ENCODE measurements around the gene FNBP1L.
"Not testable (repeated sequence)": the region's sequence is repeated elsewhere in the genome, so short reads cannot be mapped to it uniquely, and the experiment has no call there.

Gene FNBP1L

DNA sequence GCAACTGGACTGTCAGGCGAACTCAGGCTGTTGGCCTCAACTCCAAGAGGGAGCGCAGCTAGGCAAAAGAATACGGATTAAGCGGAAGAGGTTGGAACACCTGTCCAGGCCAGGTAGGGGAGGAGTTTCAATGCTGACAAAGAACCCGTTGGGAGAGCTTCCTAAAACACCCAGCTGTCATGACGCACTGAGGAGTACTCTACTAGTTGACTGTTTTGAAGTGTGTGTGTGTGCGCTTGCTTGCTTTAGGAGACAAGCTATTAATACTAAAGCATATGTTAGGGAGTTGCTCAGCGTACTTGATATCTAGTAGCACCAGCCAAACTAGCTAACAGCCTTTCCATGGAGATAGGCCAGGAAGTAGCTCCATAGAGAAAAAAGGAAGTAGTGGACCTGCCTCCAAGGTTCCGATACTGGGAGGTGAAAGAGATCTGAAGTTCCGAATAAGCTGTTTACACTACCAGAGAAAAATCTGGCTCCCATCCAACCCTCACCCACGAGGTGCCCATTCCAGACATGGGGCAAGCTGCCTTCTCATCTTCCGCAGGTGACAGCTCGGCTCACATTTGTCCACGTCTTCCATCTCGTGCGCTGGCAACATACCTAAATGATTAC, 974 bp upstream of the FNBP1L start:
- no peak for DNase-seq

DNA sequence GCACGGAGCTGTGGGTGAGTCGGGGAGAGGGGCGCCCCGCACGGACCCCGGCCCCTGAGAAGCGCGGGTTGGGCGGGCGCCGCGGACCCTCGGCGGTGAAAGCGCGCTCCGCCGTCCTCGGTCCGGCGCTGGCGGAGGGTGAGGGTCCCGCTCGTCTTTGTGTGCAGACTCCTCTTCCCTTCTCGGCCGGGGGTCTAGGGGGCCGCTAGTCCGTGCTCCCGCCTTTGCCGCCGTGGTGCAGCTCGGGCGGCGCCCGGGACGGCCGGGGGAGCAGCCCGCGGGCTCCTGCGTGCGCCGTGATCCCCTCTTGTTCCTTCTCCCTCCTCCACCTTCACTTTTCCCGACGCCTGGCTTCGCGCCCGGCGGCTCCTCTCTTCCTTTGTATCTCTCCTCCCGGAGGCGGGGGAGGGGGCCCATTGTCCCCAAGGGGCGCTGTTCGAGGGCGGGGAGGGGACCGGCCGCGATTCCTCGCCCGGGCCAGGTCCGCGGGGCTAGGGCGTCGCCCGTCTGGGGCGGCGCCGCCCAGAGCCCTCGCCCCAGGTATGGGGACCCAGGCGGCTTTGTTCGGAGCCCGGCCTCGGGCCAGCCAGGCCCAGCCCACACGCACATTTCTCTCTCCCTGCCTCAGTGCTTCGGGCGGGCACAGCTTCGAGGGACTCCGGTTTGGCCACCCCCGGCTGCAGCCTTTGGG, 519 bp downstream of the FNBP1L start:
- peak; percentile 10 for DNase-seq

DNA sequence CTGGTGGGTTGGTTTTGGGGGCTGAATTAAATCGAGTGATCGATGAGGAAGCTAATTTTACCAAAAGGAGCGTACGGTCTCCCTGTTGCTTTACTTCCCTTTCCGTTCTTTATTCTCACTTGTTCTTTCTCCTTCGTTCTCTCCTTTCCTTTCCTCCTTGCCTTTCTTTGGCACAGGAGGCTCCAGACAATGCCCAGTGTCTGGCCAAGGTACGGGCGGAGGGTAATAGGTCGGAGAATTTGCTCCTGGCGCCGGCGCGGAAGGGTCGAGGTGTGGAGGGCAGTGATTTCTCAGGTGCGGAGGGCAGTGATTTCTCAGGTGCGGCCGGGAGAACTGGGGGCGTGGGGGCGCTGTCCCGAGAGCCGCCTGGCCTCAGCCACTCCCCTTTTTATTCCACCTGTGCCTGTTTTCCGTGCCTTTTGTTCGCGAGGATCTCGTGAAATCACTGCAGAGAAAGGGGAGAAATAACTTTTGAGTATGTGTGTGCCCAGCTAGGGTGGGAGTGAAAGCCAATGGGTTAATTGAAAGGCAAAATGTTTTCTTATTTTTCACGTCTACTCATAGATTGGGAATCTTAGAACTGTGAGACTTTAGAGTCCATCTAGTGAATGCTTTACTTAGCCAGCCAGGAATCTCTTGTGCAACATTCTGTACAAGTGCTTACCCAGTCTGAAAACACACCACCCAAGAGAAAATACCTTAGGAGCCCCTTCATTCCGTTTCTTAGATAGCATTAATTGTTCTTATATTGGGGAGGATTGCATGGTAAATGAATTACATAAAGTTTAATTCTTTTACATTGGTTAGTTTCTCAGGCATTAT, 1.3 kb downstream of the FNBP1L start:
- DNase-seq = no peak

DNA sequence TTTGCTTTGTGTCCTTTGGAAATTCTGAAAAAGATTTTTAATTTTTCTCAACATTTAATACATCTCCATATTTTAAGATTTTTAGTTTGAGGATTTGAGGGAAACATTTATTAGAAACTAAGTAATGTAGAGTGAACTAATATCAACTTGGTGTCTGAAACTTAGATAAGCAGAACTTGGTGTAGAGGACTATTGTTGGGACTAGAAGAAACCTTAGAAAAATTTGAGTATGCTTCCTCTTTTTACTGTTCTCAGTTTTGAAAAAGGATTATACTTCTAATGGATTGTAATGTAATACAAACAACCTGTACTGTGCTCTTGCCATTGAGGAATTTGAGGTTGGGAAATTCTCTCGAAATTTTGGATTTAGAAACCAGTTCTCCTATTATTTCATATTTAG, 2.4 kb downstream of the FNBP1L start:
- DNase-seq = no peak

DNA sequence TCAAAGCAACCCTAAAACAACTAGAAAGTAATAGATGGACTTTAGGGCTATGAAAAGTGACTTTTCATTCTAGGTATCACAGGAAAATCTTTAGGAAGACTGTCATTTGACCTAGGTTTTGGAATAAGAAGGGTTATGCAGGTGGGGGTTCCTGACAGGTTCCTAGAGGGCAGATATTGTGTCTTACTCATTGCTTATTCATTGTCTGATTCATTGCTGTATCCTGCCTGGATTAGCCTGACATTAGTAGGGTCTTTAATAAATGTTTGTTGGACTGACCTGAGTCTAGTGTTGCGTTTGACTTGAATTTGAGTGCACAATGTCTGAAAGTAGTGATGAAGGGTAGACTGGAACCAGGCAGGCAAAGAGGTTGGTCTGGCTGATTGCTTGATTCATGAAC, 6.0 kb downstream of the FNBP1L start:
- DNase-seq = no peak

DNA sequence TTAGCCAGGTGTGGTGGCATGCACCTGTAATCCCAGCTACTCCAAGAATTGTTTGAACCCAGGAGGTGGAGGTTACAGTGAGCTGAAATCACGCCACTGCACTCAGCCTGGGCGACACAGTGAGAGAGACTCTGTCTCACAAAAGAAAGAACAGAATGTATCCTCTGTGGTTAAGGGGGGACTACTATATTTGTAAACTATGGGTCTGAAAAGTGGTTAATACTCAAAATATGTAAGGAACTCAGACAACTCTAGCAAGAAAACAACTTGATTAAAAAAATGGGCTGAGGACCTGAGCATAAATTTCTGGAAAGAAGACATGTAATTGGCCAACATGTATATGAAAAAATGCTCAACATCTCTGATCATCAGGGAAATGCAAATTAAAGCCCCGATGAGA, 11.2 kb downstream of the FNBP1L start:
- no peak for DNase-seq

DNA sequence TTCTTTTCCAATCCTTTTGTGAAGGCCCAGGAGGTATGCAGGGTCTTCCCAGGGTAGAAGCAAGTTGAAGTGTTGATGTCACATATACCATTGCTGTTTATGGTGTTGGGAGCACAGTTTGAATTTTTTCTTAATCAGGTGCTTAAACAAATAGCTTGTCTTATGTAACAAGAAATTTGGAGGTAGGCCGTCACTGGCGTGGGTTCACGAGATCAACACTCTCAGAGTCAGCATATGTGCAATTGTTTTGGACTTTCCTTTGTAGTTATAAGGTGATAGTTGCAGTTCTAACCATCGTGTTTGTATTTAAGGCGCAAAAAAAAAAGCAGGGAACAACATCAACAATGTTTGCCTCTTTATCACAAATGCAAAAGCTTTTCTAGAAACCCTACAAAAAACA, 13.3 kb downstream of the FNBP1L start:
- DNase-seq = no peak

DNA sequence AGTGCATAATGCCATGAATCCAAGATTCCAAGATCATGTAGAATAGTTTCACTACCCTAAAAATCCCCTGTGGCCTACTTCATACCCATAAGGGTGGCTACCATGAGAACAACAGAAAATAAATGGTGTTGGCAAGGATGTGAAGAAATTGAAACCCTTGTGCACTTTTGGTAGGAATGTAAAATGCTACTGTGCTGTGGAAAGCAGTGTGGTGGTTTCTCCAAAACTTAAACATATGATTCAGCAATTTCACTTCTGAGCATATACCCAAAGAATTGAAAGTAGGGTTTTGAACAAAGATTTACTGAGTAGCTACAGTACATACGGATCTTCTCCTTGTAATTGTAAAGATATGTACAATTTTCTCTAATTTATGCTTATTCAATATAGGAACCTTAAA, 16.0 kb downstream of the FNBP1L start:
- no peak for DNase-seq

DNA sequence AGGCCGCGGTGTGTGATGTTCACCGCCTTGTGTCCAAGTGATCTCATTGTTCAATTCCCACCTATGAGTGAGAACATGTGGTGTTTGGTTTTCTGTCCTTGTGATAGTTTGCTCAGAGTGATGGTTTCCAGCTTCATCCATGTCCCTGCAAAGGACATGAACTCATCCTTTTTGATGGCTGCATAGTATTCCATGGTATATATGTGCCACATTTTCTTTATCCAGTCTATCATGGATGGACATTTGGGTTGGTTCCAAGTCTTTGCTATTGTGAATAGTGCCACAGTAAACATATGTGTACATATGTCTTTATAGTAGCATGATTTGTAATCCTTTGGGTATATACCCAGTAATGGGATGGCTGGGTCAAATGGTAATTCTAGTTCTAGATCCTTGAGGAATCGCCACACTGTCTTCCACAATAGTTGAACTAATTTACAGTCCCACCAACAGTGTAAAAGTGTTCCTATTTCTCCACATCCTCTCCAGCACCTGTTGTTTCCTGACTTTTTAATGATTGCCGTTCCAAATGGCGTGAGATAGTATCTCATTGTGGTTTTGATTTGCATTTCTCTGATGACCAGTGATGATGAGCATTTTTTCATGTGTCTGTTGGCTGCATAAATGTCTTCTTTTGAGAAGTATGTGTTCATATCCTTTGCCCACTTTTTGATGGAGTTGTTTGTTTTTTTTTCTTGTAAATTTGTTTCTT, 17.6 kb downstream of the FNBP1L start:
- DNase-seq = not testable (repeated sequence)

DNA sequence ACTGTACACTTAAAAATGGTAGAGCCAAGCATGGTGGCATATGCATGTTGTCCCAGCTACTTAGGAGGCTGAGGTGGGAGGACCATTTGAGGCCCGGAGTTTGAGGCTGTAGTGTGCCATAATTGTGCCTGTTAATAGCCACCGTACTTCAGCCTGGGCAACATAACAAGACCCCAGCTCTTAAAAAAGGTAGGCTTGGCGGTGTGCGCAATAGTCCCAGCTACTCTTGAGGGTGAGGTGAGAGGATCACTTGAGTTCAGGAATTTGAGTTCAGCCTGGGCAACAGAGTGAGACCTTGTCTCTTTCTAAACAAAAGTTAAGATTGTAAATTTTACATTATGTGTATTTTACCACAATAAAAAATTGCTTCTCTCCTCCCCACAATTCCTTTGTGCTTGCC, 19.7 kb downstream of the FNBP1L start:
- no peak for DNase-seq

DNA sequence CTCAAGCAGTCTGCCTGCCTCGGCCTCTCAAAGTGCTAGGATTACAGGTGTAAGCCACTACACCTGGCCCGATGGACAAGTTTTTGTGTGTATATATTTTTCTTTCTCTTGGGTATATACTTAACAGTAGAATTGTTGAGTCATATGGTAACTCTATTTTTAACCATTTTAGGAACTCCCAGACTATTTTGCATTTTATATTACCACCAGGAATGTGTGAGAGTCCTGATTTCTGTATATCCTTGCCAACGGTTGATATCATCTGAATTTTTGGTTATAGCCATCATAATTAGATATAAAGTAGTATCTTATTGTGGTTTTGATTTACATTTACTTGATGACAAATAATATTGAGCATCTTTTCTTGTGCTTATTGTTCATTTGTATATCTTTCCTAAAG, 20.7 kb downstream of the FNBP1L start:
- no peak for DNase-seq

DNA sequence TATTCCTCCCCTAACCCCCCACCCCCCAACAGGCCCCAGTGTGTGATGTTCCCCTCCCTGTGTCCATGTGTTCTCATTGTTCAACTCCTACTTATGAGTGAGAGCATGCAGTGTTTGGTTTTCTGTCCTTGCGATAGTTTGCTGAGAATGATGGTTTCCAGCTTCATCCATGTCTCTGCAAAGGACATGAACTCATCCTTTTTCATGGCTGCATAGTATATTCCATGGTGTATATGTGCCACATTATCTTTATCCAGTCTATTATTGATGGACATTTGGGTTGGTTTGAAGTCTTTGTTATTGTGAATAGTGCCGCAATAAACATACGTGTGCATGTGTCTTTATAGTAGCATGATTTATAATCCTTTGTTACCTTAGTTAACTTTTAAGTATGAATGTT, 21.3 kb downstream of the FNBP1L start:
- not testable (repeated sequence) for DNase-seq

DNA sequence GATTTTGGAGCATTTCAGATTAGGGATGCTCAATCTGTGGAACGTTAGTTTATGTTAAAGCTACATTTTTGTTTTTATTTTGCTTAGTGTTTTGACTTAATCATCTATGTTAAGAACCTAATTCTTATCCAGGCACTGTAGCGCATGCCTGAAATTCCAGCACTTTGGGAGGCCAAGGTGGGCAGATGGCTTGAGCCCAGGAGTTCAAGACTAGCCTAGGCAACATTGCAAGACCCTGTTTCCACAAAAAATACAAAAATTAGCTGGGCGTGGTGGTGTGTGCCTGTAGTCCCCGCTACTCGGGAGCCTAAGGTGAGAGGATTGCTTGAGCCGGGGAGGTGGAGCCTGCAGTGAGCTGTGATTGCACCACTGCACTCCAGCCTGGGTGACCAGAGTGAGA, 23.4 kb downstream of the FNBP1L start:
- DNase-seq = no peak

DNA sequence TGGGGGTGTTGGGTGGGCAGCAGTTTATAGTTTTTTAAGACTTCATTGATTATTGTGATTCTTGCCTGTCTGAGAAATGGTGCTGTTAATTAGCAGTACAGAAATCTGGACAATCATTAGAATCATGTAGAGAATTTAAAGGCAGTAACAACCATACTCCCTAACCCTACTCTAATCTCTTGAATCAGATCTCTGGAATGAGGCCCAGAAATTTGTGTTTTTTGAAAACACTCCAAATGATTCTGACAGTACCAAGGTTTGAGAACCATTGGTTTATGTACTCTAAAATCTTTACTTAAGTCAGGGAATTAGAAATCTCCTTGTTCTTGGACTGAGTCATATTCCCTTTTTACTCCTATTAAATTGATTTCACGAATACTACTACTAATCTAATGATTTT, 24.0 kb downstream of the FNBP1L start:
- no peak for DNase-seq

DNA sequence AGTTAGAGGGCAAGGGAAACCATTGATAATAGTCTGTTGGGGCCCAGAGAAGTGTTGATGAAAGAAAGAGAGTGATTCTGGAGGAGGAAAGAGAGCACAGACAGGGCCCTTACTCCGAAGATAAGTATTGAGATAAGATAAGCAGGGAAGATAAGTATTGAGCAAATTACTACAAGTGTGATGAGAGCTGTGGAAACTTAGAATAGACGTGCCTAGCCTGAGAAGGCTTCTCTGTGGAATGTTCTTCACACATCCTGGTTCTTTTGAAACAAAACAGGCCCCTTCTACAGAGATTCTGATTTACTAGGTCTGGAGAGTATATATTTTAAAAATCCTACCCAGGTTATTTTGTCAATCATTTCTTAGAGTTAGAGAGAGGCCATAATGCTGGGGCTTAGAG, 26.4 kb downstream of the FNBP1L start:
- no peak for DNase-seq

DNA sequence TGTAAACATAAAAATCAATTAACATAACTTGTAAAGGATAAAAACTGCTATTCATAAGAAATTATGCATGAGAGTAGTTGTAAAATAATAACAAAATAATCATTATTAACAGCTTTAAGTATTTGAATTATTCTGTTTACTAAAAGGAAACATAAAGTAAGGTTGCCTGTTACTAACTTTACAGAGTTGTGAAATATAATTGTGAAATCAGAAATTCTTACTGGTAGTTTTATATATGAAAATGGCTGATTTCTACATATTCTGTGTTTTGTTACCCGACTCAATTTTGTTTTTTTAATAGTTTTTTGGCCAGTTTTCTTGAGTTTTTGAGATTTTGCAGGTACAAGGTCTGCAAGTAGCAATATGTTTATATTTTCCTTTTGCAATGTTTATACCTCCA, 27.8 kb downstream of the FNBP1L start:
- no peak for DNase-seq

DNA sequence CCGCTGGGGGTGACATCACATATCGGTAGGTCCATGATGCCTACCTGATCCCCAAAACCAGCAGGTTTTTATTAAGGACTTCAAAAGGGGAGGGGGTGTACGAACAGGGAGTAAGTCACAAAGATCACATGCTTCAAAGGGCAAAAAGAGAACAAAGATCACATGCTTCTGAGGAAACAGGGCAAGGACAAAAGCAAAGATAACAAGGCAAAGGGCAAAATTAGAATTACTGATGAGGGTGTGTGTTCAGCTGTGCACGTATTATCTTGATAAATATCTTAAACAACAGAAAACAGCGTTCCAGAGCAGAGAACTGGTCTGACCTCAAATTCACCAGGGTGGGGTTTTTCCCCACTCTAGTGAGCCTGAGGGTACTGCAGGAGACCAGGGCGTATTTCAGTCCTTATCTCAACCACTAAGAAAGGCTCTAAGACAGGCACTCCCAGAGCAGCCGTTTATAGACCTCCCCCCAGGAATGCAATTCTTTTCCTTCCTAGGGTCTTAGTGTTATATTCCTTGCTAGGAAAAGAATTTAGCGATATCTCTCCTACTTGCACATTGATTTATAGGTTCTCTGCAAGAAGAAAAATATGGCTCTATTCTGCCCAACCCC, 31.3 kb downstream of the FNBP1L start:
- not testable (repeated sequence) for DNase-seq

DNA sequence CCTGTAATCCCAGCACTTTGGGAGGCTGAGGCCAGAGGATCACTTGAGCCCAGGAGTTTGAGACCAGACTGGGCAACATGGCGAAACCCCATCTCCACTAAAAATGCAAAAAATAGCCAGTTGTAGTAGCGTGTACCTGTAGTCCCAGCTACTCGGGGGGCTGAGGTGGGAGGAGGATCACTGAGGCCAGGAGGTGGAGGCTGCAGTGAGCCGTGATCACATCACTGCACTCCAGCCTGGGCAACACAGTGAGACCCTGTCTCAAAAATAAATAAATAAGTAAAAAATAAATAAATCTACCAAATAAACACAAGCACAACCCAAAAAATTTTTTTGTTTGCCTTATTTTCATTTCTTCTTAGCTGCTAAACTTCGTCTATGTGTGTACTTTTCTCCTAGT, 34.0 kb downstream of the FNBP1L start:
- not testable (repeated sequence) for DNase-seq

DNA sequence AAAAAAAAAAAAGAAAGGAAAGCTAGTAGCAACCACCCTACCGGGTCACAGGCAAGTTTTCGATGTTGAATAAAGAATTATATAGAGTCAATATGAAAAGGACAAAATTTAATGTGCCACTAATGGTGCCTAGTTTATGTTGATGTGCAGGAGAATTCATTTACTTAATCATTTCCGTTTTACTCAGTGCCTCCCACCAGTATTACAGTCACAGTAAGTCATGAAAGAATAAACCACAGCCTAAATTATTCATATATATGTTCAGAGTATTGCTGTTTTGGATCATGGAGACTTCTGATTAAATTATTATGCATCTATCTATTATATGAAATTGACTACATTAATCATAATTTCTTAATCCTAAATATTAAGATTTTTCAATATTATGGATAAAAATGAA, 35.3 kb downstream of the FNBP1L start:
- no peak for DNase-seq

DNA sequence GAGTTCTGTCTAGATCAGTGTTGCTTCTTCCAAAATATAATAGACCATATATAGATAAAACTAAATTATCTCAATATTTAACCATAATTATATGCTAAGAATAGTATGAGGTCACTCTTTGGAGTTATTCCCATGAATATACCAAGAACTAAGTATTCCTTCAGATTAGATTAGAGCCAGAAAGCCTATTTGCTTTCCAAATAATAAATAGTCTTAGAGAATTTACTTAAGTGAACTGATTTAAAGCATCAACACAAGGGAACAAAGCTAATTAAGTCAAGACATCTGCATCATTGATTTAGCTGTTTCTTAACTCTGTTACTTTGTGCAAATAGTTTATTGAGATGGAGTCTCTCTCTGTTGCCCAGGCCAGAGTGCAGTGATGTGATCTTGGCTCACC, 35.7 kb downstream of the FNBP1L start:
- no peak for DNase-seq

DNA sequence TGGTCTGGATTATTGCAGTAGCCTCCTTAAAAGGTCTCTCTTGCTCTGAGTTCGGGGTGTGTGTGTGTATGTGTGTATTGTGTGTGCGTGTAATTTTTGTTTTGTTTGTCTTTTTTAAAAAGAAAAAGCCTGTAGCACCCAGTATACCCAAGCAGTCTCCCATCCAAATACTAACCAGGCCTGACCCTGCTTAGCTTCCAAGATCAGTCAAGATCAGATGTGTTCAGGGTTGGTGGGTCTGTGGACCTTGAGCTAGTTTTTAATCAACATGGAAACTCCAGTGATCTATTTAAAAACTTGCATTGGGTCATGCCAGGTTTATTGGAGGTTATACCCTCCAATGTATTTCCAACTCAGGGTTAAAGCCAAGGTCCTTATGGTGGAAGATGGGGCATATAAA, 40.3 kb downstream of the FNBP1L start:
- no peak for DNase-seq

DNA sequence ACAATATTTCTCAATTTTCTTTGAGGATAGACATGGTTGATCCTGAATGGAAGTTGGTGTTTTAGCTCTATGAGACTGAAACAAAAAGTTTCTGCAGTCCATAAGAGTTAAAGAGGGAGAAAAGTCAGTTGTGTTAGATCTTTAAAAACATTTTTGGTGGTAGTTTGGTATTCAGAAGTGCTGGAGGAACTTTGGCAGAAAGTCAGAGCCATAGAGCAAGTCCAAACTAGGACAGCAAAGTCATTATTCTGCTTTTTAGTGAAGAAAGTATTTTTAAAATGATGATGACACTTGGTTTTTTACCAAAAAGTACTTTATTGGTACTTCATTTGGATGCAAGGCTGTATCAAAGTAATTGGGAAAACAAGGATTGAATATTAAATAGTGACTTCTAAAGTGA, 41.8 kb downstream of the FNBP1L start:
- DNase-seq = no peak

DNA sequence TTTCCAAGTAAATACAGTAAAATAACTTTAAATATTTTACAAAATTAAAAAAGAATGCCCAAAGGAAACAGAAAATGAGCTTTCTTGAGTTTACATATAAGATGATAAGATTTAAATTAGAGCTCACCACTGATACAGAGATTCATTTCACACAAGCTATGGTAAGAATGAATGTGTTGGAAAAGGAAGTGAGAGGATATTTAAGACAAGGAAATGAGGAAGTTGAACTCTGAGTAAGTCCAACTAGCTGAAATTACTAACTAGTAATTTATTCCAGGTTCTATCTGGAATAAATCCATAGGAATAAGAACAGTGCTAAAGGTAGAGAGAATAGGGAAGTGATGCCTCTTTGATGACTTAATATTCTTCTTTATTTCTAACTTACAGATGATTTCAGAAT, 42.4 kb downstream of the FNBP1L start:
- DNase-seq = no peak

Measured in CD4-positive, alpha-beta T cell treated with Interleukin-10 for 1 hour (primary cell).